UCSD-AML1 (cell line): ENCODE measurements around the gene KRT20.

Source experiments
- DNase-seq: peaks from one replicate; lab custom pipeline; 2025; ENCODE audit not compliant: unreplicated experiment; lab: John Stamatoyannopoulos, UW

KRT20 gene

DNA sequence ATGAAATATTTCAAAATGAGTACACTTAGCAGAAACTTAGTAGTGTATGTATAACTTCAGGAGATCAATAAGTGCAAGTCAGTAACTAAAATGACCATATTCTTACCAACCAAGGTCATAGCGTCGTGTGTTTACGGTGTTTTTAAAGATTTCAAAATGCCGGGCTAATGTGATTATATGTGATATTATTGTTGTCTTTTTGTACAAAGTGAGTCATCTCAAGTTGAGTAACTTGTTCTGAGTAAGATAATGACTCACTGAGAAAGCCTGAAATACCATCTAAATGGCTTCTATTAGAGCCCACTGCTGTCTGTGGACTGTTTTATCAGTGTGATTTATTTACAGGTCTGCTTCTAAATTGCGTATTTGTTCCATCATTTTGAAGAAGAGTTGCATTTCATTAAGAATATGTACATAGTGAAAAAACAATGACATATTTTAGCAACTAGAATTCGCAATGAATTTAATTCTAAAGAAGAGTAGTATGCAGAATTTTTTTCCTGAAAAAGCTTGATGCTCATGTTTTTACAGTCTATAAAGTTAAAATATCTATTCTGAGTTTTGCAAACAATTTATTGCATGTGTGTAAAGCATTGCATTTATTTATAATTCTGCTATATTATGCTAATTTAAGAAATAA is 30.7 kb downstream of the KRT20 start:
- DNase-seq, result no peak

DNA sequence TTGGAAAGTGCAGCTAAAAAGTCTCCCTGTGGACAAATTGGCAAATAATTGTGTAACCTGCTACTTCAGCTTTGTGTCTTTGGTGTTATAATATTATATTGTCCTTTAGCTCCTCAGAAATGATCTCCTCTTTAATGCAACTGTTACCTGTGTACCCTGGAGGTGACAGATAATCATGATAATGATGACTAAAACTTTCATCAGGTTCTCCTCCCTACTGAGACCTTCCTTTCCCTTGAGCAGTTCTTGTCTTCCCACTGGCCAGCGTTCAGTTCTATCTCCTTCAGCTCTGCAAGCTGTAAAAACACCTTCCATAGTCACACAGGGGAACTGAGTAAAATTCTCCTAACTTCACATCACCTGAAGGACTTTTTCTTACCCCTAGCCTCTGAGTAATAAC is 32.7 kb downstream of the KRT20 start:
- DNase-seq, result no peak

DNA sequence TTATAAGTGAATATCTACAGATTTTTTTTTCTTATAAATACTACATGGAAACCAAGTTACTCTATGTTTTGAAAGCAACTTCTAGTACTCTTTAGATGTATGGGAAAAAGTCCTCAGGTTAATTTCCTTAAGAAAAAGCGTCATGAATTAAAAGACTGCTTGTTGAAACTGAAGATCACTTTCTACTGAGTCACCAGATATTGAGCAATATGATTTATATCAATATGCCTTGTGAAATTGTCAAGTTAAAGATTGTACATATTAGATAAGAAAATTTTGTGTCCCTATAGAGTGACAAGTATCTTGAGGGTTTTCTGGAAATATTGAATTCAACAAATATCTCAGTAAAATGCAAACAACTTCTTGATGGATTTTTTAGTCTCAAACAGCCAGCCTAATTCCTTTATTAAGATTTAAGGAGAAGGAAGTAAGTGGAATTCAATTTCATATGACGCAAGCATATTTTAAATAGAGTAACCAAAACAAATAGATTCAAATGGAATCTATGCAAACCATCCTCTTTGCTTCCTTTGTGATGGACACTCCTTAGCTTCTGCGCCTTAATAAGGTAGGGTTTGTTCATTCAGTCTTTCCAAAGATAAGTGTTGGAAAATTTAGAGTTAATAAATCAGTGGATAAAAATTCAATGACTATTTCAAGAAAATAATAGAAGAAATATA is 34.6 kb downstream of the KRT20 start:
- DNase-seq, result no peak

DNA sequence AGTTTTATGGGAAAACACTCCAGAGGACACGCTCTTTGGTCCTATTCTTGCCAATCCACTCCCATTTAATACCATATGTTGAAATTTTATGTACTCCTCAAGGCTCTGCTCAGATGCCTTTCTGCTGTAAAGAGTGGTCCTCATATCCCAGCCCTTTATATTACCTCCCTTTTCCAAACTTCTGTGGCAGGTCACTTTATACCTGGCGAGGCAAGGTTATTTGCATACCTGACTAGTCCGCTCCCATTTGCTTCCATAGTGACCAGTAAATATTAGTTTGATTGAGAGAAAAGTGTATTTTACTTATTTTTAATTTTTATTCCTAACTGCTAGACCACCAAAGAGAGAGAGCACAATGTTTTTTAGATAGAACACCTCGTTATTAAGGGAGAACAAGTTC is 35.3 kb downstream of the KRT20 start:
- DNase-seq, result no peak

DNA sequence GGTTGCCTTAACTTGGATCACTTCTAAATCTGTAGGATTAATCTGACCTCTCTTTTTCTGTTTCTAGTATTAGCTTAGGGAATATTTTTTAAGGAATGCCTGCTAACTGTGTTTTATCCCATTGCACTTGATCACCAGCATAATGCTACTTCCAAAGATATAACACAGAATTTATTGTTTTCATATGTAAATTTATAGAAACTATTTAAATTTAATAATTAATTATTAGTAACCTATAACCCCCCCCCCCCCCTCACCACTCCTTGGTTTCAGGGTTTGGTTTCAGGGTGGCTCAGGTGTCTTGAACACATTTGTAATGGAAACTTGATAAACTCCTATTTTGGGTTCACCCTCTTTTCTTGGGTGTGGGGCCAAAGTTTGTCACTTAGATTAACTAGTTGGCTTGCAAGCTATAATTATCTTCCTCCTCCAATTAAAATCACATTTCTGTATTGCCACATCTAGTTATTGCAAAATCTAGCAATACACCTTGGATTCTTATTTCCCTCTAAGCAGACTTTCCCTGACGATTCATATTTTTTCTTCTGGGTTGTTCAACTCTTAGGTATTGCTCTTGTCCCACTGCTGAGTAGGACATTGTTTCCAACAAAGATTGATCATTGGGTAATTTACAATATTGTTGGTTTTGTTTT is 36.3 kb downstream of the KRT20 start:
- DNase-seq, result no peak

DNA sequence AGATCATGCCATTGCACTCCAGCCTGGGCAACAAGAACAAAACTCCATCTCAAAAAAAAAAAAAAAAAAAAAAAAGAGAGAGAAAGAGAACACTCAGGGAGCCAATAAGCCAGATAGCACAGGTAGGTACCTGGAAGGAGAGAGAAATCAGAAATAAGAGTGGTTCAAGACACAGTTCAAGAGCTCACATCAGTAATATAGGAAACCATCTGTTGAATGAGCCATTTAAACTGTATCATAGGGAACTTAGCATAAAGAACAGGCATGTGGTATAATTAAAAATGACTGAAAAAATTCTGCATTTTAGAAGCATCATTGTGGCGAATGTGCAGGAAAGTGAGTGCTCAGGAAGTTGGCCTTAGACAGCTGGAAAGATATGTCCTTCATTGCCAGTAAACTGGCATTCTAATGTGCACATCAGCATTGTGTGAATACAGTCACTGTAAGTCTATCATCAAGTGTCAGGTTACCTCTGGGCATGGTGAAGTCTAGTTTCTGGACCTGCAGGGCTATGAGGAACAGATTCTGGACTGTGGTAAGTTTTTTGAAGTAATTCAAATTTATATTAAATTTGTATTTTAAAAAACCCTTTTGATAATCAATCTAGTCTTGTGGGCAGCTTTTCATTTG is 38.4 kb downstream of the KRT20 start:
- no peak for DNase-seq

DNA sequence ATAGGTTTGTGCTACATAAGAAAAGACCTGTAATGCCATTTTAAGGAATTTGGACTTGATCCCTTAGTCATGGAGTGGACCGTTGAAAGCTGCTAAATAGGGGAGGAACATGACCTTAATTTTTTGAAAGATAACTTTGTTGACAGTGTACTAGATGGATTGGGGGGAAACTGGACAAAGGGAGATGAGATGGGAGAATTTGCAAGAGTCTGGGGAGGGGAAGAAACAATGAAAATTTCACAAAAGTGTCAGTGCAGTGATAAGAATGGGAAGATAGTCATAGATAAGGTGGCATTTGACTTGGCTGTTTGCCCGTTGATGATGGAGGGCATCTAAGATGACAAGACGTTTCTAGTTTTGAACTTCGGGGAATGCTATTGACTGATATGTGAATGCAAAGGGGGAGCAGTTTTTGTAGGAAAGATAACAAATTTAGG is 40.4 kb downstream of the KRT20 start:
- DNase-seq, result no peak

DNA sequence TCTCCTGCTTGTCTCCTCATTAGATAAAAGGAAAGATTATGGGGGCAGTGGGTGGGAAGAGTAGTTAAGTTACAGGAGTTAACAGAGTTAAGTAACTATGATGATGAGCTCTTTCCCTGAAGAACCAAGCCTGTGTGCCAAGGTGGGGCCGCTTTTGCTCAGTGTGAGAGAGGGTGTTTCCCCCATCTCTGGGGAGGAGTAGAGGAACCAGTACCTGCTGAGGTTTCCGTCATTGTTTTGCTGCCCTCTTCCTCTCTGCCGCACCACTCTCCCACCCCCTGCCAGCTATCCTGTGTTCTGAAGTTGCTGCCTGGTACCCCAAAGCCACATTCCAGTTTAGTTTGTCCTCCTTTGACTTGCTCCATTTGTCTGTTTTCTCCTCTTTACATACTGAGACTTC is 41.8 kb downstream of the KRT20 start:
- DNase-seq, result no peak

DNA sequence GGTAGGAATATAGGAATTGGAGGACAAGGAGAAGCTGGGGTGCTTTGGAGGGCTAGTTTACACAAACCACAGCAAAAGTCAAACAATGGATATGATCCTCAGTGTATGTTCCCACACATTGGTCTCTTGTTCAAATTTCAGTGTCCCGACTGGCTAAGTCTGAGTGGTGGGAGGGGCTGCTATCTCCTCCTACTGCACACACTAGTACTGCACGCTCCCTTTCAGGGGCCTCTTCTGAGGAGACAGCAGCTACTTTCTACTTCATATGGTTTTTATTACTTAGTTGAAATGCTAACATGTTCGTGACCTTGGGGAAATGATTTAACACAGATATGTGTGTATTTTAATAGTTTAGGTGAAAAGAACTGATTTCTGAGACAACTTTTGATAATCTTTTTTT is 43.8 kb downstream of the KRT20 start:
- no peak for DNase-seq

DNA sequence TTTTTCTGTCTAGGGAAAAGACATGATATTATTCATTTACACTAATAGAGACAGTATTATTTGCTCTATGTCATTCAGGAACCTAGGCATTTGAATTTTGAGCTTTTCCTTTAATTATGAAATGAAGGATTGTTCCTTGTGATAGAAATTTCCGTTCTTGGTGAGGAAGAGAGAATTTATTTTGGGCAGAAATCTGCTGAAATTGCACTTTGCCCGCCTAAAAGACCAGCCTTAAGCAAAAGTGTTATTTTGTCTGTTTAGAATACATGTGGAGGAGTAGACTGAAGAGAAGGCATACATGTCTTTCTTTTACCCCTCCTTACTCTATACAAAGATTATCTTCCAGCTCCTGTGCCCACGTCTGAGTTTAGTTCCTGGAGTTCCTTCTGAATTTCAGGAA is 45.8 kb downstream of the KRT20 start:
- no peak for DNase-seq

DNA sequence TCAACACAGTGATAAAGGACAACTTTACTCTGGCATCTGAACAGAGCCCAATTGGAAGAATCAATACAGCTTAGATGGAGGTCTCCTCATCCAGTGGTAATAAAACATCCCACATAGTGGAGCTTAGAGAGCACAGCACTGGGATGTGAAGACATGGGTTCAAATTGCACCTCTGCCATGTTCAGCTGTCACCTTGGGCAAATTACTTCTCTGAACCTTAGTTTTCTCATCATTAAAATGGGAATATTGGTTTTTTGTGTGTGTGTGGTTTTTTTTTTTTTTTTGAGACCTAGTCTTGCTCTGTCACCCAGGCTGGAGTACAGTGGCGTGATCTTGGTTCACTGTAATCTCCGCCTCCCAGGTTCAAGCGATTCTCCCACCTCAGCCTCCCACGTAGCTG is 49.0 kb downstream of the KRT20 start:
- DNase-seq, result no peak

DNA sequence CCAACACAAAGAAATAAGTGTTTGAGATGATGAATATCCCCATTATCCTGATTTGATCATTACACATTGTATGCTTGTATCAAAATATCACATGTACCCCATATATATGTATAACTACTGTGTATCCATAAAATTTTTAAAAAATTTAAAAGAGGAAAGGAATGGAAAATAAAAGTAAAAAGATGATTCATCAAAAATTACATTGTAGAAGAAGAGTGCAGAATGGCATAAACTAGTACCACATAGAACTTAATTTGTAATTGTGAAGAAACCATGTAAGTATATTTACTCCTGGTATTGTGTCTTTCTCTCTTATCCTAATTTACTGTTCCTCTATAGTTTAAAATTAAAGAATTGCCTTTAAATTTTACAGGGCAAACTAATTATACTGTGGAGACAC is 51.2 kb downstream of the KRT20 start:
- no peak for DNase-seq

DNA sequence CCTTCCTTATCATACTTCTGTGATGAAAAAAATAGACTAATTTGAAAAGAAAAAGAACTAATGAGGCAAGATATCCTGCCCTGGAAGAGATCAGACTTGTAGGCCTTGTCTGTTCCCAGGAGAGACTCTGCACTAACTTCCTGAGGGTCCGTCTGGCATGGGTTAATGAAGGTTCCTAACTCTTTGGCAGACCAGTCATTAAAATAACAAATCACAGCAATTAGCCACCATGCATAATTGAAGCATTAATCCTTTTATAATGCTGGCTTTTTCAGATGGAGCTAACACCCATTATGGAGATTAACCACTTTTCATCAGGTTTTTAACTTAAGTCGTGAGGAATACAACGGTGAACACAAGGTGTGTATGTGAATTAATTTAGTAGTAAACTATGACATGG is 52.2 kb downstream of the KRT20 start:
- DNase-seq, result no peak

DNA sequence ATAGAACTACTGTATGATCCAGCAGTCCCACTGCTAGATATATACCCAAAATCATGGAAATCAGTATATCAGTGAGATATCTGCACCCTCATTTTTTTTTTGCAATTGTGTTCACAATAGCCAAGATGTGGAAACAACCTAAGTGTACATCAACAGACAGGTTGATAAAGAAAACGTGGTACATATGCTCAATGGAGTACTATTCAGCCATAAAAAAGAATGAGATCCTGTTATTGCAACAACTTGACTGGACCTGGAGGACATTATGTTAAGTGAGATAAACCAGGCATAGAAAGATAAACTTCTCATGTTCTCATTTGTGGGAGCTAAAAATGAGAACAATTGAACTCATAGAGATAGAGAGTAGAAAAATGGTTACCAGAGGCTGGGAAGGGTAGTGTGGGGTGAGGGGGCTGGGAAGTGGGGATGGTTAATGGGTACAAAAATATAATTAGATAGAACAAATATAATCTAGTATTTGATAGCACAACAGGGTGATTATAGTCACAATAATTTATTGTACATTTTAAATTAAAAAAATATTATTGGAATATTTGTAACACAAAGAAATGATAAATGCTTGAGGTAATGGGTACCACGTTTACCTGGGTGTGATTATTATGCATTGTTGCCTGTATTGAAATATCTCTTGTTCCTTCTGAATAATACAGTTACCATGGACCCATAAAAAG is 54.8 kb downstream of the KRT20 start:
- DNase-seq, result no peak

DNA sequence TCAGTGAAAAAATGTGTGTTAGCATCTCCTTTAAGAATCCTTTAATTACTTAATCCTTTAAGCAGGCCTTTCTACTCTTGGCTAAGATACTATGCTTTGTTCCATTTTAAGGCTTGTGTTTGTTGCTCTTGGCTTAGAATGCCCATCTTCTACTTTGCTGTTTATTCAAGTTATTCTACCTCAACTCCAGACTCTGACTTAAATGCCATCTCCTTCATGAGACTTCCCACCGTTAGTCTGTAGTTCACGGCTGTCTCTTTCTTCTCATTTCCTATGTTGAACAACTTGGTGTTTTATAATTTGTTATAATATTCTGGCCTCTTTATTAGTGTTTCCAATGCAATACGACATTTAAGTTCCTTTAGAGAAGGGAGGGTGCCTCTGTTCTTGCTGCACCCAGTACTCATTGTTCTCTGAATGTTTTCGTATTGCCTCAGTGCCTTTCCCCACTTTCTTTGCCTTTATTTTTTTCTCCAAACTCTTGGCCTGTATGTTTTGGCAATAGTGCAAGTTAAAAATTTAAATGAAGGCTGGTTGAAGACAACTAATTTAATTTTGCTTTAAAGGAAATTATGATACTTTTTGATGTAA is 56.5 kb downstream of the KRT20 start:
- DNase-seq, result no peak

DNA sequence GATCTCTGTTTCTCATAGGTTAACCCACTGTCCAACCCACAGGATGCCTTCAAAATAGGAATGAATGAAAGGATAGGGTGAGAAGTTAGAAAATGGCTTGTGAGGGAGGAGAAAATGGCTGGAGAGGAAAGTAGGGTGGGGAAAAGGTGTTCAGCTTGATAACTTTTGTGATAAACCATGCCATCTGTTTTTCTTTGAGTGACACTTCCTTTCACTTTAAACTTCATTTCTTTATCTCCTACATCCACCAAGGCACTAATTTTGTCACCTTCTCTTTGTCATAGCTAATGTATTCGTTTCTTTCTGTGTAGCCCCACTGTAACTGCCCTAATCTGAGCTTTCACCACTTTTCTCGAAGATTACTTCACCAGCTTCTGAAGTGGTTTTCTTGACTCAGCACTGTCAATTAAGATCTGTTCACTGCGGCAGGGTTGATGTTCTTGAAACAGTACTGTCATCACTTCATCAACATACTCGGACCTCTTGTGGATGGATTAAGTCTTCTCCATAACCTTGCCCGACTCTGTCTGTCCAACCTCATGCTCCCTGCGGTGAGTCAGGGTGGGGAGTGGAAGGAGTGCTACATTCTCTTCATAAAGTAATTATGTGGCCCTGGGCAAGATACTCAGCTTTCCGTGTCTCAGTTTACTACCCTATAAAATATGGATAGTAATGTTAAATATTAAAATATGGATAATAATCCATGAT is 57.1 kb downstream of the KRT20 start:
- no peak for DNase-seq
